ENCODE data around the gene APPL2. TPM values are rescaled to one million over a fixed set of nuclear protein-coding genes. Genes with fewer than 3 reads are reported as not detected.
"Not testable (repeated sequence)": the region's sequence is repeated elsewhere in the genome, so short reads cannot be mapped to it uniquely, and the experiment has no call there.

The APPL2 gene
- total and polyA plus RNA-seq, 4 experiments from 2014 or later, result 8.8 to 61.0 (median 35.6) TPM

- H3K9me3 ChIP-seq (ENCODE audit: control insufficient read depth in 1 of 2, low read length in 2 of 2); H3K4me3 ChIP-seq (ENCODE audit: low read length in 2 of 2); H3K27ac ChIP-seq (ENCODE audit: low read depth, low read length); H3K27ac Mint-ChIP-seq; intact Hi-C loops (cut with micrococcal nuclease); H3K36me3 ChIP-seq (ENCODE audit: insufficient read depth, low read length); POLR2A ChIA-PET (ENCODE audit: partially characterized antibody); H3K4me1 ChIP-seq (ENCODE audit: insufficient read depth, low read length); CTCF ChIA-PET (ENCODE audit: partially characterized antibody); H3K4me3 Mint-ChIP-seq; DNase-seq; H3K27me3 ChIP-seq (ENCODE audit: insufficient read depth, low read length); H3K27me3 Mint-ChIP-seq: not testable (repeated sequence)
- peaks cover 65 to 71% of the 10 kb centered on the region in 2 donors for H3K36me3 Mint-ChIP-seq
- H3K4me1 Mint-ChIP-seq, result peaks cover 5 to 23% (median 13%) of the 10 kb centered on the region in 4 donors
- peaks cover 0 to 21% (median 0%) of the 10 kb centered on the region in 8 donors for H3K9me3 Mint-ChIP-seq
Observed at GRCh38 chr12:105179114-105179513, 56.9 kb downstream of the APPL2 start.

GRCh38 chr12:105177208-105177607 lies 58.8 kb downstream of the APPL2 start:
- Mint-ChIP-seq H3K9me3 (peaks cover 0 to 13% (median 0%) of the 10 kb centered on the region in 8 donors), H3K27me3 (no peaks in the 10 kb centered on the region), H3K36me3 (peaks cover 49 to 63% of the 10 kb centered on the region in 2 donors), H3K4me3 (no peak overlapping the region), H3K4me1 (peaks cover 2 to 15% (median 9%) of the 10 kb centered on the region in 4 donors), H3K27ac (peak overlapping the region in 1 of 7 donors; percentile 7)
- no peak overlapping the region for H3K4me3 ChIP-seq (ENCODE audit: low read length in 2 of 2)
- ChIA-PET POLR2A (ENCODE audit: partially characterized antibody) (no interaction called here), CTCF (ENCODE audit: partially characterized antibody) (no interaction called here)
- no peaks in the 10 kb centered on the region for H3K27me3 ChIP-seq (ENCODE audit: insufficient read depth, low read length)
- H3K27ac ChIP-seq (ENCODE audit: low read depth, low read length), result no peak overlapping the region
- H3K36me3 ChIP-seq (ENCODE audit: insufficient read depth, low read length), result peaks cover 12% of the 10 kb centered on the region
- no peaks in the 10 kb centered on the region for H3K9me3 ChIP-seq (ENCODE audit: control insufficient read depth in 1 of 2, low read length in 2 of 2)
- H3K4me1 ChIP-seq (ENCODE audit: insufficient read depth, low read length), result no peaks in the 10 kb centered on the region
- no peak for DNase-seq
- intact Hi-C loops (cut with micrococcal nuclease), result no loop called here

- ChIA-PET POLR2A (ENCODE audit: partially characterized antibody) (interaction anchor here (0.9 to 1.0 kb wide), 2 partner anchors 13 to 49 kb away, joined by 3 read pairs; no protein-coding TSS in a partner anchor), CTCF (ENCODE audit: partially characterized antibody) (no interaction called here)
- peak overlapping the region in 3 of 7 donors; percentile 2 to 22 (median 10) for H3K27ac Mint-ChIP-seq
- peaks cover 34 to 65% of the 10 kb centered on the region in 2 donors for H3K36me3 Mint-ChIP-seq
- H3K36me3 ChIP-seq (ENCODE audit: insufficient read depth, low read length), result peaks cover 12% of the 10 kb centered on the region
- intact Hi-C loops (cut with micrococcal nuclease), result no loop called here
- no peaks in the 10 kb centered on the region for H3K27me3 ChIP-seq (ENCODE audit: insufficient read depth, low read length)
- H3K4me1 Mint-ChIP-seq, result peaks cover 0 to 6% (median under 1%) of the 10 kb centered on the region in 4 donors
- no peak overlapping the region for H3K4me3 Mint-ChIP-seq
- DNase-seq, result no peak
- no peak overlapping the region for H3K4me3 ChIP-seq (ENCODE audit: low read length in 2 of 2)
- H3K9me3 Mint-ChIP-seq, result peaks cover 0 to 6% (median 0%) of the 10 kb centered on the region in 8 donors
- no peaks in the 10 kb centered on the region for H3K27me3 Mint-ChIP-seq
- H3K4me1 ChIP-seq (ENCODE audit: insufficient read depth, low read length), result no peaks in the 10 kb centered on the region
- no peaks in the 10 kb centered on the region for H3K9me3 ChIP-seq (ENCODE audit: control insufficient read depth in 1 of 2, low read length in 2 of 2)
- H3K27ac ChIP-seq (ENCODE audit: low read depth, low read length), result no peak overlapping the region
Observed at GRCh38 chr12:105175397-105175990, 60.5 kb downstream of the APPL2 start.

- ChIA-PET POLR2A (ENCODE audit: partially characterized antibody) (no interaction called here), CTCF (ENCODE audit: partially characterized antibody) (no interaction called here)
- intact Hi-C loops (cut with micrococcal nuclease), result no loop called here
- no peak for DNase-seq
- Histone ChIP-seq H3K9me3 (ENCODE audit: control insufficient read depth in 1 of 2, low read length in 2 of 2) (no peaks in the 10 kb centered on the region), H3K27ac (ENCODE audit: low read depth, low read length) (no peak overlapping the region), H3K36me3 (ENCODE audit: insufficient read depth, low read length) (peaks cover 23% of the 10 kb centered on the region), H3K4me1 (ENCODE audit: insufficient read depth, low read length) (no peaks in the 10 kb centered on the region), H3K4me3 (ENCODE audit: low read length in 2 of 2) (no peak overlapping the region), H3K27me3 (ENCODE audit: insufficient read depth, low read length) (no peaks in the 10 kb centered on the region)
- peak overlapping the region in 5 of 7 donors; percentile 8 to 73 (median 31) for H3K27ac Mint-ChIP-seq
- peaks cover 0 to 6% (median 0%) of the 10 kb centered on the region in 4 donors for H3K4me1 Mint-ChIP-seq
- no peak overlapping the region for H3K4me3 Mint-ChIP-seq
- H3K27me3 Mint-ChIP-seq, result no peaks in the 10 kb centered on the region
- peaks cover 25 to 66% of the 10 kb centered on the region in 2 donors for H3K36me3 Mint-ChIP-seq
- no peaks in the 10 kb centered on the region for H3K9me3 Mint-ChIP-seq
Observed at GRCh38 chr12:105171691-105172436, 64.1 kb downstream of the APPL2 start.

- no peak overlapping the region for H3K4me3 ChIP-seq (ENCODE audit: low read length in 2 of 2)
- no peak for DNase-seq
- H3K27me3 Mint-ChIP-seq, result no peaks in the 10 kb centered on the region
- H3K27ac Mint-ChIP-seq, result peak overlapping the region in 1 of 7 donors; percentile 8
- H3K36me3 Mint-ChIP-seq, result peaks cover 20 to 59% of the 10 kb centered on the region in 2 donors
- peaks cover 0 to 2% (median 0%) of the 10 kb centered on the region in 4 donors for H3K4me1 Mint-ChIP-seq
- no peaks in the 10 kb centered on the region for H3K9me3 Mint-ChIP-seq
- intact Hi-C loops (cut with micrococcal nuclease), result no loop called here
- H3K4me1 ChIP-seq (ENCODE audit: insufficient read depth, low read length), result no peaks in the 10 kb centered on the region
- POLR2A ChIA-PET (ENCODE audit: partially characterized antibody), result no interaction called here
- H3K4me3 Mint-ChIP-seq, result no peak overlapping the region
- H3K27me3 ChIP-seq (ENCODE audit: insufficient read depth, low read length), result no peaks in the 10 kb centered on the region
- H3K36me3 ChIP-seq (ENCODE audit: insufficient read depth, low read length), result peaks cover 19% of the 10 kb centered on the region
- no peak overlapping the region for H3K27ac ChIP-seq (ENCODE audit: low read depth, low read length)
- CTCF ChIA-PET (ENCODE audit: partially characterized antibody), result no interaction called here
- no peaks in the 10 kb centered on the region for H3K9me3 ChIP-seq (ENCODE audit: control insufficient read depth in 1 of 2, low read length in 2 of 2)
Observed at GRCh38 chr12:105170139-105170538, 65.8 kb downstream of the APPL2 start.

GRCh38 chr12:105168006-105168405 lies 68.0 kb downstream of the APPL2 start:
- intact Hi-C loops (cut with micrococcal nuclease), result no loop called here
- Histone ChIP-seq H3K27ac (ENCODE audit: low read depth, low read length) (no peak overlapping the region), H3K4me1 (ENCODE audit: insufficient read depth, low read length) (no peaks in the 10 kb centered on the region), H3K27me3 (ENCODE audit: insufficient read depth, low read length) (no peaks in the 10 kb centered on the region), H3K4me3 (ENCODE audit: low read length in 2 of 2) (no peak overlapping the region), H3K9me3 (ENCODE audit: control insufficient read depth in 1 of 2, low read length in 2 of 2) (no peaks in the 10 kb centered on the region), H3K36me3 (ENCODE audit: insufficient read depth, low read length) (peaks cover 32% of the 10 kb centered on the region)
- Mint-ChIP-seq H3K27me3 (no peaks in the 10 kb centered on the region), H3K4me1 (no peaks in the 10 kb centered on the region), H3K4me3 (no peak overlapping the region), H3K9me3 (no peaks in the 10 kb centered on the region), H3K27ac (no peak overlapping the region), H3K36me3 (peaks cover 31 to 70% of the 10 kb centered on the region in 2 donors)
- DNase-seq, result no peak
- ChIA-PET CTCF (ENCODE audit: partially characterized antibody) (no interaction called here), POLR2A (ENCODE audit: partially characterized antibody) (no interaction called here)

GRCh38 chr12:105167346-105167745 lies 68.6 kb downstream of the APPL2 start:
- H3K27ac ChIP-seq (ENCODE audit: low read depth, low read length), result no peak overlapping the region
- no peaks in the 10 kb centered on the region for H3K27me3 ChIP-seq (ENCODE audit: insufficient read depth, low read length)
- peaks cover 32% of the 10 kb centered on the region for H3K36me3 ChIP-seq (ENCODE audit: insufficient read depth, low read length)
- Mint-ChIP-seq H3K27ac (no peak overlapping the region), H3K9me3 (no peaks in the 10 kb centered on the region), H3K36me3 (peaks cover 31 to 67% of the 10 kb centered on the region in 2 donors), H3K27me3 (no peaks in the 10 kb centered on the region), H3K4me1 (no peaks in the 10 kb centered on the region), H3K4me3 (no peak overlapping the region)
- H3K9me3 ChIP-seq (ENCODE audit: control insufficient read depth in 1 of 2, low read length in 2 of 2), result no peaks in the 10 kb centered on the region
- DNase-seq, result no peak
- H3K4me1 ChIP-seq (ENCODE audit: insufficient read depth, low read length), result no peaks in the 10 kb centered on the region
- H3K4me3 ChIP-seq (ENCODE audit: low read length in 2 of 2), result no peak overlapping the region
- CTCF ChIA-PET (ENCODE audit: partially characterized antibody), result no interaction called here
- intact Hi-C loops (cut with micrococcal nuclease), result no loop called here
- POLR2A ChIA-PET (ENCODE audit: partially characterized antibody), result no interaction called here
